ENCODE measurements around the gene CFAP299. TPM values are rescaled to one million over a fixed set of nuclear protein-coding genes. Genes with fewer than 3 reads are reported as not detected.

Gene CFAP299
- polyA plus RNA-seq, 3 donors, result 0.60 to 1.4 (median 0.84) TPM

GRCh38 chr4:80925293-80925692, 589.8 kb downstream of the CFAP299 start:
- DNase-seq, result no peak

GRCh38 chr4:80926446-80926845, 590.9 kb downstream of the CFAP299 start:
- no peak for DNase-seq

GRCh38 chr4:80926891-80927290, 591.4 kb downstream of the CFAP299 start:
- DNase-seq, result no peak

GRCh38 chr4:80927420-80927819, 591.9 kb downstream of the CFAP299 start:
- no peak for DNase-seq

- DNase-seq, result no peak
These were observed 596.1 kb downstream of the CFAP299 start for GRCh38 chr4:80931631-80932081.

GRCh38 chr4:80948141-80948540, 612.6 kb downstream of the CFAP299 start:
- no peak for DNase-seq

- no peak for DNase-seq
These were observed 613.5 kb downstream of the CFAP299 start for GRCh38 chr4:80948995-80949394.

GRCh38 chr4:80956421-80956820, 620.9 kb downstream of the CFAP299 start:
- DNase-seq, result no peak

GRCh38 chr4:80963051-80963450, 627.5 kb downstream of the CFAP299 start:
- no peak for DNase-seq

- no peak for DNase-seq
These were observed 631.8 kb downstream of the CFAP299 start for GRCh38 chr4:80967346-80967745.

- no peak for DNase-seq
These were observed 644.7 kb downstream of the CFAP299 start for GRCh38 chr4:80980239-80980638.

GRCh38 chr4:80986011-80986410, 650.5 kb downstream of the CFAP299 start:
- no peak for DNase-seq

- DNase-seq, result peak; percentile 66
These were observed 654.5 kb downstream of the CFAP299 start for GRCh38 chr4:80989921-80990544.

GRCh38 chr4:80990851-80991250, 655.3 kb downstream of the CFAP299 start:
- DNase-seq, result no peak

- DNase-seq, result no peak
These were observed 664.4 kb downstream of the CFAP299 start for GRCh38 chr4:80999943-81000342.

- no peak for DNase-seq
These were observed 668.1 kb downstream of the CFAP299 start for GRCh38 chr4:81003597-81004111.

GRCh38 chr4:81007417-81007816, 671.9 kb downstream of the CFAP299 start:
- DNase-seq, result no peak

Other genes starting within 250 kb of the CFAP299 start
- 1 to 10 TPM in 2 of 3 donors, under 1 TPM in 1; 0.93 to 2.8 (median 2.1) TPM for gene PRDM8, start 138.2 kb upstream of the CFAP299 start, polyA plus RNA-seq (ENCODE audit: insufficient read length in 3 of 3)
- gene FGF5, start 69.1 kb upstream of the CFAP299 start, polyA plus RNA-seq (ENCODE audit: insufficient read length in 3 of 3), result under 1 TPM in 2 of 3 donors, not detected in 1; 0.01 to 0.09 TPM